Measurements from ENCODE around the gene SLC38A9.

- TF ChIP-seq EZH2 (IDR thresholded peaks at IDR 0.05): no peak
- TF ChIP-seq POLR2AphosphoS5 (IDR thresholded peaks at IDR 0.05; ENCODE audit: borderline replicate concordance, low read depth, low read length): no peak
- TF ChIP-seq FOXP2 (optimal IDR thresholded peaks at IDR 0.05; ENCODE audit: control extremely low read depth, extremely low read length, insufficient read depth): no peak
Observed at GRCh38 chr5:55636683-55637082, 75.4 kb downstream of the SLC38A9 start.
